HL-60 (cell line): ENCODE measurements around the gene CD300LB.
A peak's percentile ranks its signal among the peaks of the same experiment; 100 is the strongest.

Experiments
- DNase-seq, 2 experiments: peaks; one replicate each; pipeline ENCODE4 v3.0.0-alpha.2; 2010 to 2020; ENCODE audit warnings: low read depth in 1 of 2, low spot score in 1 of 2
- H3K27ac ChIP-seq: fragments of 250-450 bp; sonication (Bioruptor Pico); replicated peaks from 2 replicates; pipeline ENCODE4 v1.5.1; 2020; ENCODE audit warnings: mild to moderate bottlenecking, moderate library complexity
- H3K27me3 ChIP-seq: fragments of 250-450 bp; sonication (Bioruptor Pico); 2 replicates; pipeline ENCODE4 v1.5.1; 2021; ENCODE audit warnings: mild to moderate bottlenecking, moderate library complexity; ENCODE audit not compliant: insufficient read depth, poor library complexity, severe bottlenecking
- H3K4me3 ChIP-seq: replicated peaks from 2 replicates; pipeline ENCODE4 v1.5.1; 2011; ENCODE audit warnings: mild to moderate bottlenecking, control low read depth, low read length; ENCODE audit not compliant: insufficient read depth
- GABPA ChIP-seq: IDR thresholded peaks from 2 replicates; pipeline ENCODE4 v1.6.1; 2012; ENCODE audit warnings: low read depth
- POLR2AphosphoS5 ChIP-seq: IDR thresholded peaks from 2 replicates; pipeline ENCODE4 v1.6.1; 2012; ENCODE audit warnings: low read depth
- SPI1 ChIP-seq: IDR thresholded peaks from 2 replicates; pipeline ENCODE4 v1.6.1; 2012; ENCODE audit warnings: low read depth, mild to moderate bottlenecking, borderline replicate concordance
- TF ChIP-seq, protein P1 (sequence below): IDR thresholded peaks from 2 replicates; pipeline ENCODE4 v1.6.1; 2012; ENCODE audit warnings: low read depth; ENCODE audit not compliant: insufficient replicate concordance
- TF ChIP-seq, protein P2 (sequence below): IDR thresholded peaks from one replicate; pipeline ENCODE4 v1.5.1; 2011; ENCODE audit warnings: low read length, control low read depth, inconsistent platforms; ENCODE audit not compliant: insufficient read depth

CD300LB gene

DNA sequence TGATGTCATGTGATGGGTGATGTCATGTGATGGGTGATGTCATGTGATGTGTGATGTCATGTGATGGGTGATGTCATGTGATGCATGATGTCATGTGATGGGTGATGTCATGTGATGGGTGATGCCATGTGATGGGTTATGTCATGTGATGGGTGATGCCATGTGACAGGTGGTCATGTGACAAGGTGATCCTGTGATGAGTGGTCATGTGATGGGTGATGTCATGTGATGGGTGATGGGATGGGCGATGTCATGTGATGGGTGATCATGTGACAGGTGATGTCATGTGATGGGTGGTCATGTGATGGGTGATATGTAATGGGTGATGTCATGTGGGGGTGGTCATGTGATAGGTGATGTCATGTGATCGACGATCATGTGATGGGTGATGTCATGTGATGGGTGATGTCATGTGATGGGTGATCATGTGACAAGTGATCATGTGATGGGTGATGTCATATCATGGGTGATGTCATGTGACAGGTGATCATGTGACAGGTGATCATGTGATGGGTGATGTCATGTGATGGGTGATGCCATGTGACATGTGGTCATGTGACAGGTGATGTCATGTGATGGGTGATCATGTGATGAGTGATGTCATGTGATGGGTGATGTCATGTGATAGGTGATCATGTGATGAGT, 17.2 kb downstream of the CD300LB start:
- no peaks in the 10 kb centered on the region for H3K27me3 ChIP-seq
- no peak overlapping the region for H3K4me3 ChIP-seq
- peak; percentile 17 to 69 for DNase-seq
- TF ChIP-seq SPI1 (no peak), GABPA (no peak), POLR2AphosphoS5 (peak; percentile 81)
- TF ChIP-seq, protein P1, sequence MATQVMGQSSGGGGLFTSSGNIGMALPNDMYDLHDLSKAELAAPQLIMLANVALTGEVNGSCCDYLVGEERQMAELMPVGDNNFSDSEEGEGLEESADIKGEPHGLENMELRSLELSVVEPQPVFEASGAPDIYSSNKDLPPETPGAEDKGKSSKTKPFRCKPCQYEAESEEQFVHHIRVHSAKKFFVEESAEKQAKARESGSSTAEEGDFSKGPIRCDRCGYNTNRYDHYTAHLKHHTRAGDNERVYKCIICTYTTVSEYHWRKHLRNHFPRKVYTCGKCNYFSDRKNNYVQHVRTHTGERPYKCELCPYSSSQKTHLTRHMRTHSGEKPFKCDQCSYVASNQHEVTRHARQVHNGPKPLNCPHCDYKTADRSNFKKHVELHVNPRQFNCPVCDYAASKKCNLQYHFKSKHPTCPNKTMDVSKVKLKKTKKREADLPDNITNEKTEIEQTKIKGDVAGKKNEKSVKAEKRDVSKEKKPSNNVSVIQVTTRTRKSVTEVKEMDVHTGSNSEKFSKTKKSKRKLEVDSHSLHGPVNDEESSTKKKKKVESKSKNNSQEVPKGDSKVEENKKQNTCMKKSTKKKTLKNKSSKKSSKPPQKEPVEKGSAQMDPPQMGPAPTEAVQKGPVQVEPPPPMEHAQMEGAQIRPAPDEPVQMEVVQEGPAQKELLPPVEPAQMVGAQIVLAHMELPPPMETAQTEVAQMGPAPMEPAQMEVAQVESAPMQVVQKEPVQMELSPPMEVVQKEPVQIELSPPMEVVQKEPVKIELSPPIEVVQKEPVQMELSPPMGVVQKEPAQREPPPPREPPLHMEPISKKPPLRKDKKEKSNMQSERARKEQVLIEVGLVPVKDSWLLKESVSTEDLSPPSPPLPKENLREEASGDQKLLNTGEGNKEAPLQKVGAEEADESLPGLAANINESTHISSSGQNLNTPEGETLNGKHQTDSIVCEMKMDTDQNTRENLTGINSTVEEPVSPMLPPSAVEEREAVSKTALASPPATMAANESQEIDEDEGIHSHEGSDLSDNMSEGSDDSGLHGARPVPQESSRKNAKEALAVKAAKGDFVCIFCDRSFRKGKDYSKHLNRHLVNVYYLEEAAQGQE = no peak
- TF ChIP-seq, protein P2, sequence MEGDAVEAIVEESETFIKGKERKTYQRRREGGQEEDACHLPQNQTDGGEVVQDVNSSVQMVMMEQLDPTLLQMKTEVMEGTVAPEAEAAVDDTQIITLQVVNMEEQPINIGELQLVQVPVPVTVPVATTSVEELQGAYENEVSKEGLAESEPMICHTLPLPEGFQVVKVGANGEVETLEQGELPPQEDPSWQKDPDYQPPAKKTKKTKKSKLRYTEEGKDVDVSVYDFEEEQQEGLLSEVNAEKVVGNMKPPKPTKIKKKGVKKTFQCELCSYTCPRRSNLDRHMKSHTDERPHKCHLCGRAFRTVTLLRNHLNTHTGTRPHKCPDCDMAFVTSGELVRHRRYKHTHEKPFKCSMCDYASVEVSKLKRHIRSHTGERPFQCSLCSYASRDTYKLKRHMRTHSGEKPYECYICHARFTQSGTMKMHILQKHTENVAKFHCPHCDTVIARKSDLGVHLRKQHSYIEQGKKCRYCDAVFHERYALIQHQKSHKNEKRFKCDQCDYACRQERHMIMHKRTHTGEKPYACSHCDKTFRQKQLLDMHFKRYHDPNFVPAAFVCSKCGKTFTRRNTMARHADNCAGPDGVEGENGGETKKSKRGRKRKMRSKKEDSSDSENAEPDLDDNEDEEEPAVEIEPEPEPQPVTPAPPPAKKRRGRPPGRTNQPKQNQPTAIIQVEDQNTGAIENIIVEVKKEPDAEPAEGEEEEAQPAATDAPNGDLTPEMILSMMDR = no peak
- no peak overlapping the region for H3K27ac ChIP-seq

DNA sequence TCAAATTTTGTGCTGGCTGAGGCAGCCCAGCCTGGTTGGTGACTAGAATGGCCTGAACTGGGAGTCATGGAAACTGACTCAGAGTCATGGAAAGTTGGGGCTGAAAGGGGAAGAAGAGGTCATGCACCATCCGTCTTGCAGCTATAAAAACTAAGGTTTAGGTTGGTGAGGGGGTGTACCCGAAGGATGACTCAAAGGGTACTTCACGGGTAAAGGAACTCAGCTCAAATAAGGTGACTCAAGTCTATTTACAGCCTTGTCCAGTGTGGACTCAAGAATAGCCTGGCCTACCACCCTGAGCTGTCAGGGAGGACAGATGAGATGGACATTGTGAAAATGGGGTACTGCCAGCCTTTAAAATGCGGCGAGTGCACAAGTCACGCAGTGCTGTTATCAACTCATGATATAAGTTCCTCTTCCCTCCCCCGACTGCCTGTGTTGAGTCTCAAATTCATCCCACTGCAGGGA, 18.6 kb downstream of the CD300LB start:
- TF ChIP-seq, protein P1 = no peak
- TF ChIP-seq SPI1 = 0 out of 2 replicates have a peak, but pooled peaks have one; percentile 6
- TF ChIP-seq GABPA = no peak
- peak; percentile 63; the same call in 1 of the 2 replicates for TF ChIP-seq POLR2AphosphoS5
- Histone ChIP-seq H3K27me3 (no peaks in the 10 kb centered on the region), H3K27ac (peak overlapping the region; percentile 70), H3K4me3 (no peak overlapping the region)
- peak; percentile 76 to 89 for DNase-seq

DNA sequence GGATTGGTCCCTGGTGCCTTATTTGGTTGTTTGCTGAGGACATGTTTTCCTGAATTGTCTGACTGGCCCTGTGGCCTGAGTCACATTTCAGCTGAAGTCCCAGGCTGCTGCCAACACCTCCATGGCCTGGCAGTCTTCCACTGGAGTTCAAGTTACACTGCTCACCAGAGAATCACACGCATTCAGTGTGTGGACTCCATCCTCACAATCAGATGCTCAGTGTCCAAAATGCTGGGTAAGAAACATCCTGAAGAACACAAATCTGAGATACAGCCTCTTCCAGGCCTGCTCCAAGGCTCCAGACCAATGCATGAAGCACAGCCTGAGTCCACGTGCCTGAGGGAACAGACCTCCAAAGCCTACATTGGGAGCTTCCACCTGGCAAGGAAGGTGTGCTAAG, 19.2 kb downstream of the CD300LB start:
- H3K27ac ChIP-seq = peak overlapping the region; percentile 70
- no peak overlapping the region for H3K4me3 ChIP-seq
- no peaks in the 10 kb centered on the region for H3K27me3 ChIP-seq
- DNase-seq = no peak
- TF ChIP-seq POLR2AphosphoS5 (no peak), GABPA (no peak), SPI1 (no peak)
- TF ChIP-seq, protein P1 = no peak
- TF ChIP-seq, protein P2 = no peak
